ENCODE data around the gene KRT85.
"Not testable (repeated sequence)": the region's sequence is repeated elsewhere in the genome, so short reads cannot be mapped to it uniquely, and the experiment has no call there.

Gene KRT85

GRCh38 chr12:52321418-52321817 lies 45.9 kb downstream of the KRT85 start:
- peak; percentile 25 for DNase-seq

DNA sequence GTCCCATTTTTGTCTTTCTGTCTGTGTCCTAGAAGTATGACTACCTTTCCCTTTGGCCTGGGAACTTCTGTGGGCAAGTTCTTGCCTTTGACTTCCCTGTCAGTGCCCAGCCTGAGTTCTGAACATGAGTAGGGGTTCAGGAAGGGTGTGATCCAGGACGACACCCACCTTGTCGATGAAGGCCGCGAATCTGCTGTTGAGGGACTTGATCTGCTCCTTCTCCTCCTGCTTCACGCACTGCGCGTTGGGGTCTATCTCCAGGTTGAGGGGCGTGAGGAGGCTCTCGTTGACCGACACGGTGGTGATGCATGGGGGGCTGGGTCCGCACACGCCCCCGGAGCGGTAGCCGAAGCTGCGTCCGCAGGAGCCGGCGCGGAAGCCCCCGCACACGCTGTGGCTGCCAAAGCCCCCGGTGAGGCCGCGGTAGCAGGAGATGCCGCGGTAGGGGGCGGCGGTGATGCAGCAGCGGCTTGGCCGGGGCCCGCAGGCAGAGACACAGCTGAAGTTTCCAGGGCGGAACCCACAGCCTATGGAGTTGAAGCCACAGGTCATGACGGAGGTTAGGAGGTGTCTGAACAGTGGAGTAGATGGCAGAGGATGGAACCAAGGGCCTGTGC lies 46.4 kb downstream of the KRT85 start, which contains the start of gene KRT83:
KRT83 (minus strand) TSS at position 615 of the 617 bp plus-strand sequence; CDS start at position 552, 63 bp downstream.
- no peak for DNase-seq

GRCh38 chr12:52319097-52319496 lies 48.2 kb downstream of the KRT85 start:
- no peak for DNase-seq

DNA sequence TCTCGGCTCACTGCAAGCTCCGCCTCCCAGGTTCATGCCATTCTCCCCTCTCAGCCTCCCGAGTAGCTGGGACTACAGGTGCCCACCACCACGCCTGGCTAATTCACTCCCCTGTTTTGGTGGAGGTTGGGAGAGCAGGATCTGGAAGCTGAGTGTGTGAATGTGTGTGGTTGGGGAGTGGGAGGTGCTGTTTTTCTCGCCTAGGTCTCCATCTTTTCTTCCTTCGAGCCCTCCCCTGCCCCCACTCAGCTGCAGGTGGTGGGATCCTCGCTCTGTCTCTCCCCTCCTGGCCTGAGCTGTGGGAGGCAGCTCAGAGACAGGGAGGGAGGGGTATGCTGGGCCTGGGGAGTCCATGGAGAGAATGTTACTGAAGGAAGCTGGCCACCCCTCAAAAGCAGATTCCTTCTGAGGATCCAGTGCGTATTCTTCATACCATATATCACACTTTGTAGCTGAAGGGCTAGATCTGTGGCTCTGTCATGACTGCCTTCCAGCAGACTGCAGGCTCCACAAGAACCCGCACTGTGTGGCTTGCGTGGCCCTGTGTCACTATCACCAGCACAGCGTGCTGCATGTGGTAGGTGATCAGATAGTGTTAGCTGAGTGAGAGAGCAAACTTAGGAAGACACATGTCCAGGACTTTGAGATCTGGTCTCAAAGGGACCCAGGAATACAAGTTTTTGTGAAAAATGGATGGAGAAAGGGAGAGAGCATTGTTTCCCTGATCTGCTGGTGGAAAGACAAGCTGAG lies 48.9 kb downstream of the KRT85 start:
- DNase-seq, result no peak

- no peak for DNase-seq
Observed at GRCh38 chr12:52317468-52318052, 49.7 kb downstream of the KRT85 start.

DNA sequence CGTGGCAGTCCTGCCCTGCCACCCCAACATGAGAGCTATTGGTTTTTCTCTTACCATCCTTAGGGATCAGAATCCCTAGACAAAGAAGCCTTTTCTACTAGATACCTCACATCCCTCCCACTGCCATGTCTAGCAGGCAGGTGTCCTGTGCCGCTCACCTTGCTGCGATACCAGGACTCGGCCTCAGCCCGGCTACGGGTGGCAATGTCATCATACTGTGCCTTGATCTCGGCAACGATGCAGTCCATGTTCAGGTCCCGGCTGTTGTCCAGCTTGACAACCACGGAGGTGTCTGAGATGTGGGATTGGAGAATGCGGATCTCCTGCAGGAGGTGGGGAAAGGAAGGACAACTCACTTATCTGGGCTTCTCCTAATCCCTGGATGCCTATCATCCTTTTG lies 50.6 kb downstream of the KRT85 start:
- DNase-seq, result no peak

GRCh38 chr12:52316290-52316689 lies 51.0 kb downstream of the KRT85 start:
- DNase-seq, result no peak

DNA sequence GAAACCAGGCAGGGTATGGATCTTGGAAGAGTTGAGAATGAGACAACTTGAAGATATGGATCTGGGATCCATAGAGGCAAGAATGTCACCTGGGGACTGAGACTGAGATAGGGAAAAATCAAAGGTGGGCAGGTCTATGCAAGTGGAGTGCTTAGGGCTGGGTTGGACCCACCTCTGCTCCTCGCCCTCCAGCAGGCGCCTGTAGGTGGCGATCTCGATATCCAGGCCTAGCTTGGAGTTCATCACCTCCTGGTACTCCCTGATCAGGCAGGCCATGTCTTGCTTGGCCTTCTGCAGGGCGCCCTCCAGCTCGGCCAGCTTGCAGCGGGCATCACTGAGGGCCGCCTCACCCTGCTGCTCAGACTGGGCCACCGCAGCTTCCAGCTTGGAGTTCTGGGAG lies 51.6 kb downstream of the KRT85 start:
- not testable (repeated sequence) for DNase-seq

DNA sequence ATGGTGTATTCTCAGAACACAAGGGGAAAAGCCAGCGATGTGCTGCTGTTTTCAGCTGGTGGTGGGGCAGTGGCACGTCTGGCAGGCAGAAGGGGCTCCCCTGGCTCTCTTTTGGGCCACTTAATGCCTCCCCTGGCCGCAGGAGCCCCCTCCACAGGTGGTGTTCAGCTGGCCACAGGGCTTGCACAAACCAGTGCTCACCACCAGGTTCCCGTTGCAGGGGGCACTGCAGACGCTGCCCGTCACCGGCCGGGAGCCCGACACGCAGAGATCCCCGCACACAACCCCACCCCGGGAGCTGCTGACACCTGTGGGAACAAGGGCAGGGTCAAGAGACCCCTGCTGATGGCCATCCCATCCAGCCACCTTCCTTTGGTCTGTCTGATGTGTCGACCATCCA lies 52.8 kb downstream of the KRT85 start:
- DNase-seq, result no peak

DNA sequence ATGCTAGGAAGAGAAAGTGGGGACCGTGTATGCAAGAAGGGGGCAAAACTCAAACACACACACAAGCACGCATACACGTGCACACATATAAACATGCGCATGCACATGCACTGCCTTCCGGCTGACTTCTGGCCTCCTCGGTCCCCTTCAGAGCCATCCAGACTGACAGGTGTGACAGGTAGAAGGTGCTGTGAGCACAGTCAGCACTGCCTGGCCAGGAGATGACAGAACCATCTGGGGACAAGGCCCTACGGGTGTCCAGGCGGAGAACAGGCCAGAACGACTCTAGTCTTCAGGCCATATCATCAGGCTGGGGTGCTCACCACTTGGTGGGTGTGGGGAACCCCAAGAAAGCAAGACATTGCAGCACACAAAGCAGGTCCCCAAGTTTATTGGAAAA lies 53.4 kb downstream of the KRT85 start:
- no peak for DNase-seq

GRCh38 chr12:52313461-52313860 lies 53.8 kb downstream of the KRT85 start:
- no peak for DNase-seq

- DNase-seq, result no peak
Observed at GRCh38 chr12:52312086-52312485, 55.2 kb downstream of the KRT85 start.

DNA sequence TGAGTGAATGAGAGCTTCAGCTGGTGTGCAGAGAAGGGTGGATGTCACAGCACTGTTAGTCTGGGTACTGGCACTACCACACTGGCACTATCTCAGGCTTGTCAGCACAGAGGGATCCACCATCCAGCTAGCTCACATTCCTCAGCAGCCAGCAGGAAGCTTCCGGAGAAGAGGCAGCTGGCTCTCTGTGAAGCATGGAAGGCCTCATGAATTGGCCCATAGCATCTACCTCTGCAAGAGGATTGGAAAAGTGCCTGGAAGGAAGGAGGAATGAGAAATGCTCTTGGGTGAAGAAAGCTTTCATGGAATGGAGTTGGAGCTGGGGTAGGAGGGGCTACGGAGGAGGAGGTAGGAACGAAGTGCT lies 56.0 kb downstream of the KRT85 start:
- DNase-seq, result no peak

DNA sequence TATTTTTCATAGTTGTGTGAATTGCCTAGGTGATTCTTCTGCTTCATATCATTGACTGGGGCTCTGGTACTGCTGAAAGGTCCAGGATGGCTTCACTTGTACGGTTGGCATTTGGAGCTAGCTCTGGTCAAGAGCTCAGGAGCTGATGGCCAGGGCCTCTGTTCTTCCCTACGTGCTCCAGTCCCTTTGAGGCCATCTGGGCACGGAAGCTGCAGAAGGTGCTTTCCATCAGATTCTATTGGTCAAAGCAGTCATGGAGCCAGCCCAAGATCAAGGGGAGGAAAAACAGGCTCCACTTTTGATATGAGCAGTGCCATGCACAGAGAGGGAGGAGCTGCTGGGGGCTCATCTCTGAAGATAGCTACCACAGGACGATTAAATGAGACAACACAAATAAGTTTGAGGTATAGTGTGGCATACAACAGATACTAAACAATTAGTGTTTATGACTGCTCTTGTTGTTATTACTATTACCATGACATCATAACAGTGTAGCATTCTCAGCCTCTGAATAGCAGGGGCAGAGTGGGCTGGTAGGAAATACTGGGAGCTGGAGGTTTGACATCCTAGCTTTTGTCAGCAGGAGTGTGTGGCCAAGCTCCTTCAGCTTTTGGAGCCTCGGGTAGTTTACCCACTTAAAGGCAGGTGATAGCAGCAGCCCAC lies 56.5 kb downstream of the KRT85 start:
- no peak for DNase-seq

All from NCI-H774 (cell line).